SU-DHL-6 (cell line): ENCODE data around the gene FXYD7.

Source experiments
- H2AFZ ChIP-seq: fragments of 200-600 bp; sonication (generic); 2 replicates; pipeline ENCODE4 v1.6.1; 2014; ENCODE audit warnings: low read depth, mild to moderate bottlenecking, moderate library complexity, mixed read lengths, antibody characterized with exemption, low read length; ENCODE audit not compliant: severe bottlenecking
- H3F3A ChIP-seq: fragments of 200-600 bp; shearing (Covaris generic); 2 replicates; pipeline ENCODE4 v1.6.0; 2016; ENCODE audit warnings: antibody characterized with exemption, mild to moderate bottlenecking; ENCODE audit not compliant: insufficient read depth
- H3K27ac ChIP-seq: fragments of 200-600 bp; sonication (generic); 2 replicates; pipeline ENCODE4 v1.5.1; 2016; ENCODE audit warnings: low read depth, mild to moderate bottlenecking, low read length, moderate library complexity, mixed read lengths
- H3K27me3 ChIP-seq: fragments of 200-600 bp; sonication (generic), shearing (Covaris generic); 2 replicates; pipeline ENCODE4 v1.6.0; 2014; ENCODE audit warnings: mild to moderate bottlenecking, low read length
- H3K36me3 ChIP-seq: fragments of 200-600 bp; sonication (generic); 2 replicates; pipeline ENCODE4 v1.6.1; 2014; ENCODE audit warnings: mild to moderate bottlenecking, low read length, mixed read lengths
- H3K4me2 ChIP-seq: fragments of 300-600, 200-600 bp; shearing (Covaris generic), sonication (generic); 2 replicates; pipeline ENCODE4 v1.6.0; 2014; ENCODE audit warnings: low read length, low read depth, mild to moderate bottlenecking; ENCODE audit not compliant: poor library complexity, severe bottlenecking
- H3K4me3 ChIP-seq: fragments of 200-600 bp; sonication (generic); 2 replicates; pipeline ENCODE4 v1.5.1; 2014; ENCODE audit warnings: antibody characterized with exemption, low read length, mild to moderate bottlenecking, mixed read lengths; ENCODE audit not compliant: insufficient read depth, poor library complexity, severe bottlenecking
- H3K79me2 ChIP-seq: fragments of 200-600 bp; sonication (generic); 2 replicates; pipeline ENCODE4 v1.6.1; 2014; ENCODE audit warnings: mild to moderate bottlenecking, low read length, moderate library complexity; ENCODE audit not compliant: insufficient read depth
- H3K9ac ChIP-seq: fragments of 200-600 bp; sonication (generic); 2 replicates; pipeline ENCODE4 v1.7.0; 2014; ENCODE audit warnings: mild to moderate bottlenecking, low read length
- H3K9me2 ChIP-seq: fragments of 200-600 bp; sonication (generic); replicated peaks from 2 replicates; pipeline ENCODE4 v1.6.1; 2014; ENCODE audit warnings: low read length; ENCODE audit not compliant: insufficient read depth
- H3K9me3 ChIP-seq: fragments of 200-600 bp; sonication (generic); 2 replicates; pipeline ENCODE4 v1.6.1; 2014; ENCODE audit warnings: low read length, mixed read lengths; ENCODE audit not compliant: insufficient read depth
- H4K20me1 ChIP-seq: fragments of 200-600 bp; sonication (generic); 2 replicates; pipeline ENCODE4 v1.6.1; 2014; ENCODE audit warnings: low read depth, mild to moderate bottlenecking, antibody characterized with exemption, low read length, moderate library complexity, mixed read lengths
- CTCF ChIP-seq: fragments of 200-600 bp; sonication (generic); IDR thresholded peaks from one replicate; pipeline ENCODE4 v1.5.1; 2017; ENCODE audit warnings: antibody characterized with exemption, mild to moderate bottlenecking, low read length, moderate library complexity; ENCODE audit not compliant: insufficient read depth, poor library complexity, severe bottlenecking
- EZH2phosphoT487 ChIP-seq: fragments of 200-600 bp; sonication (generic), shearing (Covaris generic); conservative IDR thresholded peaks from 2 replicates; pipeline ENCODE4 v1.6.1; 2018; ENCODE audit warnings: mild to moderate bottlenecking, antibody characterized with exemption, low read length, moderate library complexity, mixed read lengths

Gene FXYD7

GRCh38 chr19:35108730-35109129, 34.3 kb upstream of the FXYD7 start:
- no peaks in the 10 kb centered on the region for H4K20me1 ChIP-seq
- no peak overlapping the region for H2AFZ ChIP-seq
- TF ChIP-seq EZH2phosphoT487 = no peak
- no peak for TF ChIP-seq CTCF
- no peaks in the 10 kb centered on the region for H3K9me3 ChIP-seq
- H3K4me2 ChIP-seq = no peak overlapping the region
- H3F3A ChIP-seq = no peaks in the 10 kb centered on the region
- no peaks in the 10 kb centered on the region for H3K27me3 ChIP-seq
- H3K79me2 ChIP-seq = no peaks in the 10 kb centered on the region
- no peak overlapping the region for H3K4me3 ChIP-seq
- H3K9me2 ChIP-seq = no peaks in the 10 kb centered on the region
- H3K9ac ChIP-seq = no peak overlapping the region
- no peak overlapping the region for H3K27ac ChIP-seq
- H3K36me3 ChIP-seq = no peaks in the 10 kb centered on the region

DNA sequence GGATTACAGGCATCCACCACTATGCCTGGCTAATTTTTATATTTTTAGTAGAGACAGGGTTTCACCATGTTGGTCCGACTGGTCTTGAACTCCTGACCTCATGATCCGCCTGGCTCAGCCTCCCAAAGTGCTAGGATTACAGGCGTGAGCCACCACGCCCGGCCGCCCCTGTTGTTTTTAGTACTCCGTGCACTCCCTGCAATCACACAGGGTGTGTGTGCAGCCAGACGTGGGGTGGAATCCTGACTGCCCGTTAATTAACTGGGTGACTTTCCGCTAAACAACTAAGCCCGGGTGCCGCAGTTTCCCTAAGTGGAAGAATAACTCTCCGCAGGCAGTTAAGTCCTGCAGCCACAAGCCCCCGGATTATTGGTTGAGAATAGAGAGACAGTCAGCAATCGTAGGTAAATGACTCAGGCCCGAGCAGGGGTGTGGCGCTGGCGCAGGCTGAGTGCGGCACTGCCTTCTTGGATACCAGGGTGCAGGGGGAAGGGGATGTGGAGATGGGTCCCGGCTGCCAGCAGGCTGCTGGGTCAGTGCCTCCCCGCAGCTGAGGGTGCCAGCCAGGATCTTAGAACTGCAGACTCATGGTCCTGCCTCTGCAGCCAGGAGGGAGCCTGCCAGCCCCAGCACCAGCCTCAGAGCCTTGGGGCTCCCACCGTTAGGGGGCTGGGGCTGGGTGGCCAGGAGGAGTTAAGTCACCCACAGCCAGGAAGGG, 33.5 kb upstream of the FXYD7 start:
- Histone ChIP-seq H2AFZ (no peak overlapping the region), H3K4me3 (no peak overlapping the region), H3K27me3 (no peaks in the 10 kb centered on the region), H3K27ac (no peak overlapping the region), H3K9ac (no peak overlapping the region), H3K9me2 (no peaks in the 10 kb centered on the region), H3K36me3 (no peaks in the 10 kb centered on the region), H3F3A (no peaks in the 10 kb centered on the region), H3K4me2 (no peak overlapping the region), H3K79me2 (no peaks in the 10 kb centered on the region), H4K20me1 (no peaks in the 10 kb centered on the region), H3K9me3 (no peaks in the 10 kb centered on the region)
- no peak for TF ChIP-seq CTCF
- TF ChIP-seq EZH2phosphoT487 = no peak

GRCh38 chr19:35110974-35111373, 32.1 kb upstream of the FXYD7 start:
- no peak overlapping the region for H3K4me2 ChIP-seq
- H3K9me3 ChIP-seq = no peaks in the 10 kb centered on the region
- H4K20me1 ChIP-seq = no peaks in the 10 kb centered on the region
- no peak overlapping the region for H3K27ac ChIP-seq
- H3K27me3 ChIP-seq = no peaks in the 10 kb centered on the region
- H3K79me2 ChIP-seq = no peaks in the 10 kb centered on the region
- TF ChIP-seq EZH2phosphoT487 (no peak), CTCF (no peak)
- H3F3A ChIP-seq = no peaks in the 10 kb centered on the region
- H3K9me2 ChIP-seq = no peaks in the 10 kb centered on the region
- no peaks in the 10 kb centered on the region for H3K36me3 ChIP-seq
- no peak overlapping the region for H3K9ac ChIP-seq
- H2AFZ ChIP-seq = no peak overlapping the region
- H3K4me3 ChIP-seq = no peak overlapping the region
